ACC112 (cell line): ENCODE results near the gene FCRLA.
"Not testable (repeated sequence)": the region's sequence is repeated elsewhere in the genome, so short reads cannot be mapped to it uniquely, and the experiment has no call there.

Experiments
- H2AFZ ChIP-seq: fragments of 200-600 bp; sonication (generic); one replicate; pipeline ENCODE4 v1.6.0; 2017; ENCODE audit warnings: antibody characterized with exemption, low read length; ENCODE audit not compliant: unreplicated experiment
- H3K27ac ChIP-seq: fragments of 200-600 bp; sonication (generic); 2 replicates; pipeline ENCODE4 v1.5.1; 2014; ENCODE audit warnings: low read depth, mild to moderate bottlenecking, antibody characterized with exemption, low read length, moderate library complexity
- H3K27me3 ChIP-seq: fragments of 200-600 bp; sonication (generic); 2 replicates; pipeline ENCODE4 v1.6.1; 2014; ENCODE audit warnings: mild to moderate bottlenecking, antibody characterized with exemption, low read length, moderate library complexity, mixed read lengths; ENCODE audit not compliant: insufficient read depth
- H3K36me3 ChIP-seq: fragments of 200-600 bp; sonication (generic); 2 replicates; pipeline ENCODE4 v1.6.1; 2016; ENCODE audit warnings: mild to moderate bottlenecking, antibody characterized with exemption, low read length, moderate library complexity, mixed read lengths; ENCODE audit not compliant: insufficient read depth
- H3K4me1 ChIP-seq: fragments of 200-600 bp; sonication (generic); one replicate; pipeline ENCODE4 v1.6.1; 2016; ENCODE audit warnings: low read length, mixed read lengths; ENCODE audit not compliant: insufficient read depth, unreplicated experiment, control insufficient read depth
- H3K4me3 ChIP-seq: fragments of 200-600 bp; sonication (generic); 2 replicates; pipeline ENCODE4 v1.5.1; 2014; ENCODE audit warnings: mild to moderate bottlenecking, low read depth, low read length
- H3K79me2 ChIP-seq: fragments of 200-600 bp; sonication (generic); one replicate; pipeline ENCODE4 v1.6.0; 2016; ENCODE audit warnings: low read length; ENCODE audit not compliant: control insufficient read depth, unreplicated experiment, insufficient read depth

The FCRLA gene, protein sequence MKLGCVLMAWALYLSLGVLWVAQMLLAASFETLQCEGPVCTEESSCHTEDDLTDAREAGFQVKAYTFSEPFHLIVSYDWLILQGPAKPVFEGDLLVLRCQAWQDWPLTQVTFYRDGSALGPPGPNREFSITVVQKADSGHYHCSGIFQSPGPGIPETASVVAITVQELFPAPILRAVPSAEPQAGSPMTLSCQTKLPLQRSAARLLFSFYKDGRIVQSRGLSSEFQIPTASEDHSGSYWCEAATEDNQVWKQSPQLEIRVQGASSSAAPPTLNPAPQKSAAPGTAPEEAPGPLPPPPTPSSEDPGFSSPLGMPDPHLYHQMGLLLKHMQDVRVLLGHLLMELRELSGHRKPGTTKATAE

GRCh38 chr1:161706482-161707347 is at the start of gene FCRLA:
Gene FCRLA (plus strand): TSS chr1:161707229. CDS start chr1:161707265, 36 bp downstream.
- Histone ChIP-seq H3K4me1 (peaks cover 18% of the 10 kb centered on the region), H3K27ac (peak within 1 kb of the TSS; percentile 93)

DNA sequence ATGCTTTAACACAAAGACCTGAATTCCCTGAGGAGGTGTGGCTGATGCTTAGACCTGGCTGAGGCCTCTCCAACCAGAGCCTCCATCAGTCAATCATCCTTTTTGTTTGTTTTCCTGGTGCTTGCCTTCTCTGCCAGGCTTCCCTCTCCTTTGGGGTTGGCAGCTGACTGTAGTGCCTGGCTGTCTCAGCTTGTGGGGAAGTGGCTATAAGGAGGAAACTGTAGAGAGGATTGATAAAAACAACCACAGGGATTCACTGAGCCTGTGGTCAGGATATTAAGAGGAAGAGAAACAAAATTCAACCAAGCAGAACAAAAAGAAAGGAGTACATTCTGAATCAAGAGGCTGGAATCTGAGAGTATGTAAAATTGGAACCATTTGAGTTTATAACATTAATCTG is 48.5 kb upstream of the FCRLA start:
- H3K79me2 ChIP-seq, H3K27me3 ChIP-seq, H3K27ac ChIP-seq, H3K4me1 ChIP-seq, H2AFZ ChIP-seq, H3K4me3 ChIP-seq, H3K36me3 ChIP-seq: not testable (repeated sequence)

More at GRCh38 chr1:161706482-161707347, at the start of gene FCRLA:
- H3K27me3 ChIP-seq: no peaks in the 10 kb centered on the region
- no peaks in the 10 kb centered on the region for H3K36me3 ChIP-seq
- H2AFZ ChIP-seq: peak within 1 kb of the TSS; percentile 73
- peak within 1 kb of the TSS; percentile 37; the same call in 1 of the 2 replicates for H3K4me3 ChIP-seq
- no peaks in the 10 kb centered on the region for H3K79me2 ChIP-seq

GRCh38 chr1:161661660-161662311 is 45.2 kb upstream of the FCRLA start:
- H3K27ac ChIP-seq, H3K27me3 ChIP-seq, H3K4me1 ChIP-seq, H3K36me3 ChIP-seq, H3K4me3 ChIP-seq, H3K79me2 ChIP-seq, H2AFZ ChIP-seq: not testable (repeated sequence)

DNA sequence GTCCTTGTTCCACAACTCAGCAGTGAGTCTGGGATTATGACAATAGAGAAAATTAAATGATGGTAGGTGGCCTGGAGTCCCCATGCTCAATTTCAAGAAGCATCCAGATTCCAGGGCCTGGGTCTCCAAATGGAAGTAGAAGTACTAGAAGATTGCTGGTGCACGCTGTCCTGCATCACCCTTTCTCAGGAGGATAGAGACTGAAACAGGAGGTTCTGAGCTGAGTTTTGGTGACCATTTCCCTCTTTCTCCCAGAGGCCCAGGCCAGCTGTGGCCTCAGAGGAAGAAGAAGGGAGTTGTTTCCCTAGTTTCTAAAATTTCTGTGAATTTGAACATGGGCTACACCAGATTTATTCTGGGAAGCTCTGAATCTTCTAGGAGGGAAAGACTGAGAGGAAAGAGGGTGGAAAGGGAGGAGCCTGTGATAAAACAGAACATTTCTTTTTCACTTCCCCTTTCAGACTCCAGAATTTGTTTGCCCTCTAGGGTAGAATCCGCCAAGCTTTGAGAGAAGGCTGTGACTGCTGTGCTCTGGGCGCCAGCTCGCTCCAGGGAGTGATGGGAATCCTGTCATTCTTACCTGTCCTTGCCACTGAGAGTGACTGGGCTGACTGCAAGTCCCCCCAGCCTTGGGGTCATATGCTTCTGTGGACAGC is 44.2 kb upstream of the FCRLA start, which contains the start of gene FCGR2B:
FCGR2B (plus strand) TSS at position 460 of the 656 bp plus-strand sequence; CDS start at position 559, 99 bp downstream.
- not testable (repeated sequence) for H3K27me3 ChIP-seq, H3K4me1 ChIP-seq, H3K36me3 ChIP-seq, H3K79me2 ChIP-seq, H3K4me3 ChIP-seq, H3K27ac ChIP-seq, H2AFZ ChIP-seq

DNA sequence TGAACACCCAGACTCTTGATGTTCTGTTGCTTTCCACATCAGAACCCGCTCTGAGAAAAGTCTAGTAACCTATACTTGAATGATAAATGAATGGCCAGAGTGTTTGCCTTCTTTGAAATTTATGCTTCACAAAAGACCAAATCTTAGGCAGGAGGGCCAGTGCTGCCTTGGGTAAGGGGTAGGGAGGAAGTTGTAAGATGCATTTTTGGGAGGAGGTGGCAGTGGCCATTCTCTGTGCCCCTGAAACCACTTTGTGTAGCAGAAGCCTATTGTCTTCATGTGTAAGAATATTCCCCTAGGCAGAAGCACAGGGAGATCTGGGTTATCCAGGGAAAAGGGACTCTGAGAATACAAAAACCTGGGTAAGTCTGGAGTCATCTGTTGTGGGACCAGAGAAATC is 43.5 kb upstream of the FCRLA start:
- not testable (repeated sequence) for H2AFZ ChIP-seq, H3K36me3 ChIP-seq, H3K4me3 ChIP-seq, H3K79me2 ChIP-seq, H3K4me1 ChIP-seq, H3K27me3 ChIP-seq, H3K27ac ChIP-seq

- not testable (repeated sequence) for H3K79me2 ChIP-seq, H3K27me3 ChIP-seq, H3K4me1 ChIP-seq, H3K4me3 ChIP-seq, H3K36me3 ChIP-seq, H2AFZ ChIP-seq, H3K27ac ChIP-seq
Measured at GRCh38 chr1:161664689-161665088, 42.3 kb upstream of the FCRLA start.

DNA sequence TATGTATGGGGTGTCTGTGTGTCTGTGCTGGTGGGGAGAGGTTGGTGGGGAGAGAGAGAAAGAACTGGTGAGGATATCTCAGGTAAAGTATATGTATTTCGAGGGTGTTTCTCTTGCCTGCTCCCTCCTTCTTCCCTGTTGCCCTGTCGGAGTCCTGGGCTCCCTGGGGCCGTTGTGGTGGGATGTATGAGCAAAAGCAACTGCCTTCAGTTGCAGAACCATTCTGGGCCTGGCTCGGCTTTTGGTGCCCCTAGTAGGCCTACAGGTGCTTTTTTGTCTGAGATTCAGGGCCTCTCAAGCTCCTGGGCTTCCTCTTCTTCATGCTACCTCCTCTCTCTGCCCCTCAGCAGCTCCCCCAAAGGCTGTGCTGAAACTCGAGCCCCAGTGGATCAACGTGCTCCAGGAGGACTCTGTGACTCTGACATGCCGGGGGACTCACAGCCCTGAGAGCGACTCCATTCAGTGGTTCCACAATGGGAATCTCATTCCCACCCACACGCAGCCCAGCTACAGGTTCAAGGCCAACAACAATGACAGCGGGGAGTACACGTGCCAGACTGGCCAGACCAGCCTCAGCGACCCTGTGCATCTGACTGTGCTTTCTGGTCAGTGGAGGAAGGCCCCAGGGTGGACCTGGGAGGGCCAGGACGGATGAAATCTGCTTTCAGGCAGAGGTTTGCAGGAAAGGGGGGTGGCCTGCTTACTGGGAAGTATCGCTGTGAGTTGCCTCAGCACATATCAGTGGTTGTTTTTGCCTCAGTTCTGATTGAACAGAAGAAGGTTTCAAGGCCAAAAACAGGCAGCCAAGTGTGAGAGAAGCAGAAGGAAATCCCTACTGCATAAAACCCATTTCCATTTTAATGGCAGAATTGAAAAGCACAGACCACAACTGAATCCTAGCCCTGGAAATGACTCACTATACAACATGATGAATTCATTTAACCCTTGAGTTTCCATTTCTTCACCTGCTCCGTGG is 35.7 kb upstream of the FCRLA start:
- not testable (repeated sequence) for H3K79me2 ChIP-seq, H3K36me3 ChIP-seq, H3K27me3 ChIP-seq, H3K27ac ChIP-seq, H2AFZ ChIP-seq, H3K4me1 ChIP-seq, H3K4me3 ChIP-seq

DNA sequence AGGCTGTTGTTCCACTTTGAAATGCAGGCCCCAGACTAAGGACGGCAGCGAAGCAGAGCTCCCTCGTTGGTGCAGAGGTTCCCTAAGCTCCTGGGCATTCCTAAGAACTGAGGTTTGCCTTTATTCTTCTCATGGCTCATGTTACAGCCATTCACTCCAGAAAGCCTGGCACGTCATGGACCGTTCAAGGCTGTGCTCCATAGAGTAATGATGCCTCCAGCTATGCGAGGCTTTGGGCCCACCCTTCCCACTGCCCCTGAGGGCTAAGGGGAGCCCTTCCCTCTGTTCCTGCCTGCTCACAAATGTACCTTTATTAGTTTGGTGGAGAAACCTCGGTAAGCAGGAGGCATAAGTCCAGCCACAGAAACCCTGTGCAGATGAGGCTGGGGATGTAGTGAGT is 33.6 kb upstream of the FCRLA start:
- not testable (repeated sequence) for H3K36me3 ChIP-seq, H3K4me1 ChIP-seq, H3K4me3 ChIP-seq, H2AFZ ChIP-seq, H3K27me3 ChIP-seq, H3K79me2 ChIP-seq, H3K27ac ChIP-seq

DNA sequence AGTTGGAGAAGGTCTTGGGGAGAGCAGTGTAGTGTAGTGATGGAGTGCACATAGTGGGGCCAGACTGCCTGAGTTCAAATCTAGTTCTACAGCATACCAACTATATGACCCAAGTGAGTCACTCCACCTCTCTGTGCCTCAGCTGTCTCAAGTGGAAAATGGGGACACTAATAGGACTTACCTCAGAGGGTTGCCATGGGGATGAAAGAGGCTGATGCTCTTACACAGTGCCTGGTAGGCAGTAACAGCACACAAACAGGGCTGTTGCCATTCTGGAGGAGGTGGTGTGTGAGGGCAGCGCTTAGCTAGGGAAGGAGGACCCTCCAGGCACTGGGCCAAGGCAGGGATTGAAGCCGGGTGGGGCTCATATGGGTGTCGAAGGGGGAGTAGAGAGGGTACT is 32.6 kb upstream of the FCRLA start:
- H3K79me2 ChIP-seq, H3K27ac ChIP-seq, H3K4me3 ChIP-seq, H3K36me3 ChIP-seq, H3K27me3 ChIP-seq, H3K4me1 ChIP-seq, H2AFZ ChIP-seq: not testable (repeated sequence)
